Stimulated activated CD4-positive, alpha-beta T cell treated with anti-CD3 and anti-CD28 coated beads, Interleukin-1b, Interleukin-23, amount 100 ng/mL, for 24 hours (primary cell): Measurements from ENCODE around the gene ZBTB4.
A peak's percentile ranks its signal among the peaks of the same experiment; 100 is the strongest.

ENCODE experiments used
- DNase-seq, 4 experiments: peaks; one replicate each; pipeline ENCODE4 v3.0.0-alpha.2; 2020; ENCODE audit warnings: low read depth in 4 of 4, low spot score in 1 of 4

ZBTB4 gene

DNA sequence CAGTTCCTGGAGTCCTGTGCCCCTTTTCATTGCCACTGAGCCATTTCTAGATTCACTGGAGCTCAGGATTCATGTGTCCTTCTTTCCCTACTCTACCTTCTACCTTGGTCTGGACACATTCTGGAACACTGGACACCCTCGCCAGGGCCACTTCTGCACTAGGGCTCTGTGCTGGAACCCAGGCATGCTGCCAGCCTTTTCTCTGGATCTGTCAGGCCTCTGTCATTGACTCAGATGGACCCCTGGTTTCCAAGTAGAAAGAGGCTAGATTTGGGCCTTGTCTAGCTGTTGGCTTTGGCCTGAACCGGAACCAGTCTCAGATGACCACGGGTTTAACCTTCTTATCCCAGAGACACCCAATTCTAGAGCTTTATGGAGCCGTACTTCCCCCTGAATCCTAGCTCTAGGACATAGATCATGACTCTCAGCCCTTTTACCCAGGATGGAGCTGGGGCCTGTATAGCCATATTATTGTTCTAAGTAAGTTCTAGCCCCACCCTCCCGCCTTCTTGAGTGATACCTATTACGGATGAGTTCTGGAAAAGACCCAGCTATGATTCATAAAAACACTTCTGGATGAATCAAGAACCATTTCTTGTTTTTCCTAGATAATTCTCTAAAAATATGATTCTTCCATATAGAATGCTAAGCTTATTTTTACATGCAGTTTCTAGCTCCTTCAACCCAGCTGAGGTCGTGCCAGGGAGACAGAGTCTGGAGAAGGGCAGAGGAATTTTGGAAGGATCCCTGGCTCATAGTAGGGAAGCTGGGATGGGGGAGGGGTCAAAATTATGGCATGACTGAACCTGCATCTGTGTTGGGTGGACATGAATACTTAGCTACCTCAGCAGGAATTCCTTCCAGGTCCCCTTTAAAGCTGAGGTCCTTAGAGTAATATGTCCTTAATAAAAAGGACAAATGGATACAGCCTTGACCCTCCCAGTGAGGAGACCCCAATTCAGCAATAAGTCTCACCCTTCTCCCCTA is 35.6 kb downstream of the ZBTB4 start:
- no peak for DNase-seq

GRCh38 chr17:7442142-7442541 is 37.3 kb downstream of the ZBTB4 start:
- no peak for DNase-seq

- DNase-seq: no peak
These were observed 38.2 kb downstream of the ZBTB4 start for GRCh38 chr17:7441266-7441665.

DNA sequence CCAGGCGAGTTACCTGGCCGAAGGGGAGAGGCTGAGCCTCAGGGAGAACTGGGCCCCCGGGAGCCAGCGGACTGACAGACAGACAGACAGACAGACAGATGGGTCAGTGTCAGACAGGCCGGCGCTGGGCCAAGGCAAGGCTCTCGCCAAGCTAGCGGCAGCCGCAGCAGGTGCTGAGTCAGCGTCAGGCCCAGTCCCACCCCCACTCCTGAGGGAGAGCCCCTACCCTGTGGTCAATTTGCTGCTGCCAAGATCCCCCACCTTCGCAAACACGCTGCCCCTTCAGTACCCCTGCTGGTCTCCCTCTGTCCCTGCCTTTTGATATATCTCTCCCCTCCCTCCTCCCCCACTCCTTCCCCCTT is 38.6 kb downstream of the ZBTB4 start:
- no peak for DNase-seq

GRCh38 chr17:7440113-7440833 is 39.2 kb downstream of the ZBTB4 start:
- peak in 1 of 4 experiments; percentile 51 for DNase-seq

DNA sequence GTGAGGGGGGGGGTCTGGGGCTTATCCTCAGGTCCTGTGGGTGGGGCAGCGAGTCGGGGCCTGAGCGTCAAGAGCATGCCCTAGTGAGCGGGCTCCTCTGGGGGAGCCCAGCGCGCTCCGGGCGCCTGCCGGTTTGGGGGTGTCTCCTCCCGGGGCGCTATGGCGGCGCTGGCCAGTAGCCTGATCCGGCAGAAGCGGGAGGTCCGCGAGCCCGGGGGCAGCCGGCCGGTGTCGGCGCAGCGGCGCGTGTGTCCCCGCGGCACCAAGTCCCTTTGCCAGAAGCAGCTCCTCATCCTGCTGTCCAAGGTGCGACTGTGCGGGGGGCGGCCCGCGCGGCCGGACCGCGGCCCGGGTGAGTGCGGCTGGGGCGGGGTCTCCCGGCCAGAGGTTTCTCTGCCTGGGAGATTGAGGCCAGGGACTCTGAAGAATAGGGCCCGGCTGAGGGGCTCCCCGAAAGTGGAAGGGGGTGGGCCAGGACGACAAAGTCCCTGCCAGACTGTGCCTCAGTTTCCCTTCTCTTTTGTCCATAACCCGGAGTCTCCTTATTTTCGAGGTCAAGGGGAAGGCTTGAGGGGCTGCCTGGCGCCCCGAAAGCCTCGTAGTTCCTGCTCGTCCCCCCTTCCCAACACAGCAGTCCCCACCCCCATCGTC is 39.8 kb downstream of the ZBTB4 start, which contains the start of gene FGF11:
FGF11 (plus strand) TSS at position 51 of the 651 bp plus-strand sequence; CDS start at position 160, 109 bp downstream.
- no peak for DNase-seq

- no peak for DNase-seq
These were observed 40.6 kb downstream of the ZBTB4 start for GRCh38 chr17:7438656-7439460.

DNA sequence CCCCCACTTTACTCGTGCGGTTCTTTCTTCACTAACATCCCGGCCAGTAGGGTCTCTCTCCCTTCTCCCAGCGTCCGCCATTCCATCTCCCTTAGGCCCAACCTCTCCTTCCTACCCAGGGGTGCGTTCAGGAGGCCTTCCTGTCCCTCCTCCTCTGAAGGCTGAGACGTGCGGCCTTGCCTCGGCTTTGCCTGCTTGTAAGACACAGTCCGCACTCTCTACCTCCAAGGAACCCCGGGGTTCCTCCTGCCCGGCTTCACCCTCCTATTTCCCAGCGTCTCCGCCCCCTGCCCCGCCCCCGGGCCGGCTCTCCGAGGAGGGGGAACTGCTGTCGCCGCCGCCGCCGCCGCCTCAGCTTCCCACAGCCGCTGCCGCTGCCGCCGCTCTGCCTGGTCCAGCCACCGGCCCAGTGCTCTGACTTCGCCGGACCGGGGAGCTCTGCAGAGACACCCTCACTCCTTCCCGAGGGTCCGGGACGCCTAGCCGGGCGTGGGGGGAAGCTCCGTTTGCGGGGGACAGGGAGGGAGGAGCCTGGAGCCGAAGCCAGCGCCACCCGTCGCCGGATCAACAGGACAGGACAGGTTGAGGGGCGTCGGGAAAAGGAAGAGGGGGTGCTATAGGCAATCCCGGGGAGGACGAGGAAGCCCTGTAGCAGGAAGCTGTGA is 41.3 kb downstream of the ZBTB4 start:
- DNase-seq: peak in 3 of 4 experiments; percentile 37 to 73 (median 49)

DNA sequence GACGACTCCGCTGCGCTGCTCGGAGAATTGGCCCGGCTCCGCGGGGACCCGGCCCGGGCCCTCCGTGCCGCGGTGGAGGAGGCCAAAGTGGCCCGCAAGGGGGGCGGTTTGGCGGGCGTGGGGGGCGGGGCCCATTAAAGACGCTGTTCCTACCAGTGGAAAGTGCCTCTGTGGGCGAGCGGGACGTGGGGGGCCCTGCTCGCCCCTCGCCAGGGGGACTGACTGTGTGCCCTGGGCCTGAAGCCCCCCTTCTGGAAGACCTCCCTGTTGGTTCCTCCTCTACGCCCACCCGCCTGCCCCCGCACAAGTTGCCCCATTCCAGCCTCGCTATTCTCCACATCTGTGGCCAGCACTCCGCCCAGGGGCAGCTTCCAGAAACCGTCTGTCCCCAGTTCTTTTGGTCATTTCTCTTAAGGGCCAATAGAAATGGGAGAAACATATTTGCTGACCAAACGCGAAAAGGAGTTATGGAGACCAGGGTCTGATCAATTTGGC is 42.0 kb downstream of the ZBTB4 start:
- no peak for DNase-seq

DNA sequence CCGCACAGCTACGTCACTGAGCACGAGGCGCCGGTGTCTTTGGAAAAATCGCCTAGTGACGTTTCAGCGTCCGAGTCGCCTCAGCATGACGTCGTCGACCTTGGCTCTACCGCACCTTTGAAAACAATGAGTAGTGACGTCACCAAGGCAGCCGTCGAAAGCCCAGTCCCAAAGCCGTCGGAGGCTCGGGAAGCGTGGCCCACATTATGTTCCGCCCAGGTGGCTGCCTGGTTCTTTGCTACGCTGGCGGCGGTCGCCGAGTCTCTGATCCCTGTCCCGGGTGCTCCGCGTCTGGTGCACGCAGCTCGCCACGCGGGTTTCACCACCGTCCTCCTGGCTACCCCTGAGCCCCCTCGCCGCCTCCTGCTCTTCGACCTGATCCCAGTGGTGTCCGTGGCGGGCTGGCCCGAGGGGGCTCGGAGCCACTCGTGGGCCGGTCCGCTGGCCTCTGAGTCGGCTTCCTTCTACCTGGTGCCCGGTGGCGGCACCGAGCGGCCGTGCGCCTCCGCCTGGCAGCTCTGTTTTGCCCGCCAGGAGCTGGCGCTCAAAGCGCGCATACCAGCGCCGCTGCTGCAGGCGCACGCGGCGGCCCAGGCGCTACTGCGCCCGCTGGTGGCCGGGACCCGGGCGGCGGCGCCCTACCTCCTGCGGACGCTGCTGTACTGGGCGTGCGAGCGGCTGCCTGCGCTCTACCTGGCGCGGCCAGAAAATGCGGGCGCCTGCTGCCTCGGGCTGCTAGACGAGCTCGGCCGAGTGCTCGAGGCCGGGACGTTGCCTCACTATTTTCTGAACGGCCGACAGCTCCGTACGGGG is 42.7 kb downstream of the ZBTB4 start:
- peak; percentile 42 to 76 (median 56) for DNase-seq

- DNase-seq: peak in 2 of 4 experiments; percentile 32 to 48
These were observed 43.5 kb downstream of the ZBTB4 start for GRCh38 chr17:7435676-7436555.

GRCh38 chr17:7432296-7432695 is 47.1 kb downstream of the ZBTB4 start:
- DNase-seq: no peak

DNA sequence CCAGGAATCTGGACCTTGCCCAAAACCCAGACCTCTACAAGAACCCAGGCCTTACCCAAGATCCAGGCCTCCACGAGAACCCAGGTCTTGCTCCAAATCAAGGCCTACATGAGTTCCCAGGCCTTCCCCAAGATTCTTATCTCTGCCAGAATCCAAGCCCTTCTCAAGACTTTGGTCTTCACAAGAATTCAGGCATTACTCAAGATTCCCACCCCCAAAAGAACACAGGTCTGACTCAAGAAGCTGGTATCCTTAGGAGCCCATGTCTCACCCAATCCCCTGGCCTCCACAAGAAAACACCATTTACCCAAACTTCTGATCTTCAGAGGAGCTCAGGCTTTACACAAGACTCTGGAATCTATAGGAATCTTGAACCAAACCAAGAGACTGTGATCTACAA is 48.2 kb downstream of the ZBTB4 start:
- no peak for DNase-seq

DNA sequence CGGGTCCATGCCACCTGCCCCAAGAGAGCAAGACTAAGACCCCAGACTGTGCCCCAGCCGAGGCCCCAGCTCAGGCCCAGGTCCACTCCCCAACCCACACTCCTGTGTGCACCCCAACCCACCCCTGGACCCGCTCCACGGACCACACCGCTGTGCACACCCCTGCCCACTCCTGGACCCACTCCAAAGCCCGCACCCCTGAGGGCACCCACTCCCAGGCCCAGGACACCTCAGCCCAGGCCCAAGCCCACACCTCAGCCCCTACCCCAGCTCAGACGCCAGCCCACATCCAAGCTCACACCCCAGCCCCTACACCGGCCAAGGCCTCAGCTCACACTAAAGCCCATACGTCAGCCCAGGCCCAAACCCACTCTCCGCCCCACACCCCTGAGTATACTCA is 49.7 kb downstream of the ZBTB4 start:
- DNase-seq: no peak

DNA sequence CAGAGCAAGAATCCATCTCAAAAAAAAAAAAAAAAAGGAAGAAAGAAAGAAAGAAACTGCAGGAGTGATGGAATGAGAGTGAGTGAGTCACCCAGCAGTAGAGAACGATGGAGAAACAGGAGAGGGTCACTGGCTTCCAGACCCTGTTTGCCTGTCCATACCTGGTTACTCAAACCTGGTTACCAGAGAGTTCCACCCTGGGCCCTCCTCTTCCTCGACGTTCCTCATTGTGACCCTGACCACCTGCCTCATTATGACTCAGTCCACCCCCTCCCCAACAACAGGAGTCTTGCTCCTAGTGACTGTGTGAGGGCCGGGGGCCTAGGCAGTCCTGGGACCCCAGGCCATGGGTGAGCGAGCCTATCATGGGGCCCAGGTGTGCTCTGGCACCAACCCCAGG is 50.9 kb downstream of the ZBTB4 start, which contains the start of gene SPEM3:
SPEM3 (plus strand) TSS at position 301 of the 400 bp plus-strand sequence; CDS start at position 347, 46 bp downstream.
- no peak for DNase-seq

DNA sequence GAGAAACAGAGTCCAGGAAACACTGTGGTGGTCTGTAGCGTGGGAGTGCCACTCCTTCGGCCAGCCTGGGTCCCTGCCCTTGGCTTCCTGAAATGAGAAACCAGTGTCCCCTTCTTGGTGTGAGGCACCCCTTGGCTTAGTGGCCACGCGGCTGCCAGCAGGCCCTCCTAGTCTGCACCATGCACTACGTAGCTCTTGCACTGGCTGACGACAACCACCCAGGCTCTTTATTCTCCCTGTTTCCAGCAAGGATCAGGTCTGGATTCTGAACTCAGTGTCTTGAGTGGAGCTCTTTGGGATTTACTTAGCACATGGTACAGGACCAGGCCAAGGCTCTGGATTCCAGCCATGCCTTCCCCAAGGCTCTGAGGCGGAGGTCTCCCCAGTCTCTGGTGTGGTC is 51.9 kb downstream of the ZBTB4 start:
- DNase-seq: no peak

GRCh38 chr17:7426896-7427489 is 52.4 kb downstream of the ZBTB4 start:
- no peak for DNase-seq
